Embryonic facial prominence (tissue), 1 donor: ENCODE results near the gene SLC13A4.
"Not testable (repeated sequence)": the region's sequence is repeated elsewhere in the genome, so short reads cannot be mapped to it uniquely, and the experiment has no call there.

Source experiments
- DNase-seq: peaks from one replicate; pipeline ENCODE4 v3.0.0-alpha.2; 2016; ENCODE audit errors: extremely low spot score

The SLC13A4 gene

GRCh38 chr7:135697276-135698049 is 30.5 kb downstream of the SLC13A4 start:
- no peak for DNase-seq

GRCh38 chr7:135693558-135693957 is 34.4 kb downstream of the SLC13A4 start:
- no peak for DNase-seq

- not testable (repeated sequence) for DNase-seq
Measured at GRCh38 chr7:135692606-135693005, 35.4 kb downstream of the SLC13A4 start.

GRCh38 chr7:135692055-135692454 is 35.9 kb downstream of the SLC13A4 start:
- no peak for DNase-seq

GRCh38 chr7:135690566-135690965 is 37.4 kb downstream of the SLC13A4 start:
- DNase-seq: no peak

GRCh38 chr7:135687466-135687865 is 40.5 kb downstream of the SLC13A4 start:
- DNase-seq: no peak

- DNase-seq: no peak
Measured at GRCh38 chr7:135685306-135686084, 42.5 kb downstream of the SLC13A4 start.

- DNase-seq: no peak
Measured at GRCh38 chr7:135684699-135685098, 43.3 kb downstream of the SLC13A4 start.

GRCh38 chr7:135684136-135684535 is 43.9 kb downstream of the SLC13A4 start:
- no peak for DNase-seq

GRCh38 chr7:135683609-135684008 is 44.4 kb downstream of the SLC13A4 start:
- no peak for DNase-seq

- no peak for DNase-seq
Measured at GRCh38 chr7:135682191-135682590, 45.8 kb downstream of the SLC13A4 start.

- DNase-seq: no peak
Measured at GRCh38 chr7:135681762-135682161, 46.2 kb downstream of the SLC13A4 start.

GRCh38 chr7:135678612-135679575 is 49.1 kb downstream of the SLC13A4 start:
- DNase-seq: no peak

- DNase-seq: no peak
Measured at GRCh38 chr7:135673360-135673706, 54.7 kb downstream of the SLC13A4 start.

- DNase-seq: no peak
Measured at GRCh38 chr7:135672560-135673359, 55.2 kb downstream of the SLC13A4 start.

GRCh38 chr7:135670179-135670578 is 57.8 kb downstream of the SLC13A4 start:
- no peak for DNase-seq

- DNase-seq: no peak
Measured at GRCh38 chr7:135669774-135670173, 58.2 kb downstream of the SLC13A4 start.

- not testable (repeated sequence) for DNase-seq
Measured at GRCh38 chr7:135668852-135669395, 59.1 kb downstream of the SLC13A4 start.

GRCh38 chr7:135667626-135668025 is 60.4 kb downstream of the SLC13A4 start:
- not testable (repeated sequence) for DNase-seq

GRCh38 chr7:135666846-135667245 is 61.1 kb downstream of the SLC13A4 start:
- DNase-seq: no peak

- DNase-seq: no peak
Measured at GRCh38 chr7:135666156-135666555, 61.8 kb downstream of the SLC13A4 start.
